ENCODE results near the gene ST6GALNAC4.
A peak's percentile ranks its signal among the peaks of the same experiment; 100 is the strongest.

Gene ST6GALNAC4

DNA sequence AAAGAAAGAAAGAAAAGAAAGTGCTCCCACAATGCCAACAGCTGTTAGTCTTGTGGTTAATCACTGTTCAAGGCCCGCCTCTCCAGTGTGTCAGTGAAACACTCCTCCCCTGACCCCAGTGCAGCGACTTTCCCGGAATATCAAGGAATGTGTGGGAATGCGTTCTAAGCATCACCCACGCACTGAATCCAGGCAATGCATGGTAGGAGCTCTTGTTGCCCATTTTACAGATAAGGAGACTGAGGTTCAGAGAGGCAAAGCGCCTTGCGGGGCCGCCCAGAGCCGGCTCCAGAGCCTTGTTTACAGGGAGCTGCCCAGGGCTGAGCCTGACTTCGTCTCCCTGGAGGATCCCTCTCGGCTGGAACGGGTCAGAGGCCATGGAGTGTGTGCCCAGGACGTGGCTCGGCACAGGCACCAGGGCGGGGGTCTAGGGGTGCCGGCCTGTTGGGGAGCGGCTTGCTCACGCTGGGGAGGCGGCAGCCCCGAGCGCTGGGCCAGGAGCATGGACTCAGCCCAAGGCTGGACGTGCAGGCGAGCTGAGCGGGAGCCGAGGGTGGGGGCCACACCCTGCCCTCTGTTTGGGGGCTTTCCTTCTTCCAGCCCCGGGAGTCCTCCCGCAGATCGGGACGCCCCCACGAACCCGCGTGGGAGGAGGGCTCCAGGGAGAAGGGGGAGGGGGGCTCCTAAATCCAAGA is 18.3 kb downstream of the ST6GALNAC4 start:
- no CpG with 5 or more reads among the region's 32 CpGs for WGBS, 2 donors (ENCODE audit: extremely low coverage in 2 of 2, insufficient read length in 2 of 2, insufficient replicate concordance in 1 of 2)
- Histone ChIP-seq H3K23ac (ENCODE audit: low read depth, low read length, poor library complexity) (peak overlapping the region; percentile 60), H2BK5ac (ENCODE audit: low read length) (peak overlapping the region; percentile 91), H3K36me3 (replicated peaks in 1 of 2; ENCODE audit: control insufficient read depth in 2 of 2, insufficient read depth in 2 of 2, low read length in 2 of 2) (peaks cover 27 to 30% of the 10 kb centered on the region in 2 donors), H2BK15ac (ENCODE audit: low read length) (peak overlapping the region; percentile 73), H2BK12ac (ENCODE audit: low read length) (peak overlapping the region; percentile 63), H2BK120ac (ENCODE audit: low read depth, low read length) (peak overlapping the region; percentile 67), H3K4me1 (ENCODE audit: control insufficient read depth in 2 of 2, insufficient read depth in 1 of 2, low read depth in 1 of 2, low read length in 2 of 2) (peaks cover 21 to 23% of the 10 kb centered on the region in 2 donors), H4K8ac (ENCODE audit: low read depth, low read length) (no peak overlapping the region), H3K9me3 (replicated peaks in 1 of 2; ENCODE audit: control insufficient read depth in 2 of 2, insufficient read depth in 1 of 2, low read depth in 1 of 2, low read length in 2 of 2) (peaks cover 9 to 22% of the 10 kb centered on the region in 2 donors), H4K91ac (ENCODE audit: low read depth, low read length, poor library complexity) (no peak overlapping the region), H3K27me3 (ENCODE audit: control insufficient read depth in 3 of 3, insufficient read depth in 3 of 3, low read depth in 1 of 3, low read length in 3 of 3) (no peaks in the 10 kb centered on the region), H3K4me2 (ENCODE audit: insufficient read depth, low read length, poor library complexity, severe bottlenecking) (peak overlapping the region; percentile 86), H3K27ac (replicated peaks; ENCODE audit: low read length) (peak overlapping the region; percentile 54), H3K4me3 (ENCODE audit: low read length in 2 of 2) (peak overlapping the region; percentile 84 to 89), H3K14ac (ENCODE audit: low read length) (peak overlapping the region; percentile 90), H3K9ac (ENCODE audit: low read depth, low read length, poor library complexity) (peak overlapping the region; percentile 91), H3K18ac (ENCODE audit: low read length) (peak overlapping the region; percentile 93), H2AFZ (ENCODE audit: low read length) (peak overlapping the region; percentile 92), H2AK5ac (ENCODE audit: low read depth, low read length) (peak overlapping the region; percentile 99), H3K4ac (ENCODE audit: low read length) (peak overlapping the region; percentile 95), H3K79me1 (ENCODE audit: low read depth, low read length) (peaks cover 6% of the 10 kb centered on the region)
- DNase-seq (ENCODE audit: low spot score): no peak

DNA sequence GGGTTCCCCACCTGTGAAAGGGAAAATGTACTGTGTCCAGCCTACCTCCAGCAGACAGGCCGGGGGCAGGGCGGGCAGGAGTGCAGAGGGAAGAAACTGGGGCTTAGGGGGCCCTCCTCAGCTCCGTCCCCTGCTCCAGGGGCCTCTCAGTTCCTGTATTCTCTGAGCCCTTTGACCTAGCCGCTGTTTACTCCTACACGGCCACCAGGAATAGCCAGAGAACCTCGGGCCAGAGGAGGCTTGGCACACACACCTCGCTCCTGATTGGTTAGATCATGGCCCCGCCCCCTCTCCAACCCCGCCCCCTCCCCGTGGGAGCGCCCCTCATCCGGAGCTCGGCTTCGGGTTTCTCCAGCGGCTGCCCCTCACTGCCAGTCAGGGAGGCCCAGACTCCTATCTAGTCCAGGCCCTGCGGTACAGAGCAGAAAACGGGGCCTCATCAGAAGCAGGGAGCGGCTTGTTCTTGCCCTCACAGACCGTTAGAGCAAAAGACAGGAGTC is 19.6 kb downstream of the ST6GALNAC4 start:
- Histone ChIP-seq H2BK12ac (ENCODE audit: low read length) (peak overlapping the region; percentile 96), H3K36me3 (replicated peaks in 1 of 2; ENCODE audit: control insufficient read depth in 2 of 2, insufficient read depth in 2 of 2, low read length in 2 of 2) (peaks cover 39 to 43% of the 10 kb centered on the region in 2 donors), H3K79me1 (ENCODE audit: low read depth, low read length) (peaks cover 6% of the 10 kb centered on the region), H2AFZ (ENCODE audit: low read length) (peak overlapping the region; percentile 48), H3K9me3 (replicated peaks in 1 of 2; ENCODE audit: control insufficient read depth in 2 of 2, insufficient read depth in 1 of 2, low read depth in 1 of 2, low read length in 2 of 2) (peaks cover 16 to 35% of the 10 kb centered on the region in 2 donors), H3K27ac (replicated peaks; ENCODE audit: low read length) (peak overlapping the region; percentile 97), H3K4me3 (ENCODE audit: low read length in 2 of 2) (no peak overlapping the region), H4K91ac (ENCODE audit: low read depth, low read length, poor library complexity) (peak overlapping the region; percentile 93), H3K4ac (ENCODE audit: low read length) (no peak overlapping the region), H3K14ac (ENCODE audit: low read length) (no peak overlapping the region), H2BK15ac (ENCODE audit: low read length) (peak overlapping the region; percentile 98), H3K23ac (ENCODE audit: low read depth, low read length, poor library complexity) (peak overlapping the region; percentile 6), H3K4me2 (ENCODE audit: insufficient read depth, low read length, poor library complexity, severe bottlenecking) (peak overlapping the region; percentile 59), H4K8ac (ENCODE audit: low read depth, low read length) (no peak overlapping the region), H3K18ac (ENCODE audit: low read length) (peak overlapping the region; percentile 96), H3K4me1 (ENCODE audit: control insufficient read depth in 2 of 2, insufficient read depth in 1 of 2, low read depth in 1 of 2, low read length in 2 of 2) (peaks cover 20% of the 10 kb centered on the region in 2 donors), H2BK5ac (ENCODE audit: low read length) (peak overlapping the region; percentile 97), H2BK120ac (ENCODE audit: low read depth, low read length) (no peak overlapping the region), H3K27me3 (ENCODE audit: control insufficient read depth in 3 of 3, insufficient read depth in 3 of 3, low read depth in 1 of 3, low read length in 3 of 3) (no peaks in the 10 kb centered on the region), H3K9ac (ENCODE audit: low read depth, low read length, poor library complexity) (peak overlapping the region; percentile 65), H2AK5ac (ENCODE audit: low read depth, low read length) (peak overlapping the region; percentile 97)
- DNase-seq (ENCODE audit: low spot score): peak; percentile 82
- no CpG with 5 or more reads among the region's 19 CpGs for WGBS, 2 donors (ENCODE audit: extremely low coverage in 2 of 2, insufficient read length in 2 of 2, insufficient replicate concordance in 1 of 2)

DNA sequence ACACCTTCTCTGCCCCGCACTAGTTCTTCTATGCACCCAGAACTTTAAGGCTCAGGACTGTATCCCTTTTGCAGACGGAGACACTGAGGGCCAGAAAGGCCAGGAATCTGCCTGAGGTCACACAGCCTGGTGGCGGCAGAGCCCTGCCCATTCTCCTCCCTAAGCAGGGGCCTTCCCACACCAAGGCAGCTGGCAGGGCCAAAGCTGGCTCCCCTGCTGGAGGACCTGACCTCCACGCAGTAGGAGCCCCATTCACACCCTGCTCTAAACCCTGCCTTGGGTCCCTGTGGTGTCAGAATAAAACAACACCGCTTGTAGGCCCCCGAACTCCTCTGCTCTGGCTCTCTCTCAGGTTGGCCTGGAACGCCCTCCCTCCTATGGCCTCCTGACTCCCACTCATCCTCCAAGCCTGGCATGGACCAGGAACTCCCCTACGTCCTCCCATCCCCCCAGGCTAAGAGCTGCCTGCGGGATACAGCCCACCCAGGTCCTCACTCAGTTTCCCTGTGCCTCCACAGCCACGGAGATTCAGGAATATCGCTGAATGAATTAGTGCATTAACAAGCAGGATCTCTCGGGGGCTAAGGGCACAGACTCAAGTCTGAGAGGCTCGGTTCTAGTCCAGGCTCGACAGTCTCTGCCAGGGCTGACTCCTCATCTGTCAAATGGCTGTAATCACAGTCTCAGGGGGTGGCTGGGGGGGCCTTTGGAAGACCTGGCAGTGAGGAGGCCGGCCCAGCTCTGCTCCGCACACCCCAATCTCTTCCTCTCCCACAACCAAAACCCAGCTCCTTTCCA is 20.2 kb downstream of the ST6GALNAC4 start:
- peak overlapping the region; percentile 6 for H3K23ac ChIP-seq (ENCODE audit: low read depth, low read length, poor library complexity)
- H3K36me3 ChIP-seq (replicated peaks in 1 of 2; ENCODE audit: control insufficient read depth in 2 of 2, insufficient read depth in 2 of 2, low read length in 2 of 2): peaks cover 39 to 47% of the 10 kb centered on the region in 2 donors
- peak overlapping the region; percentile 61 for H3K18ac ChIP-seq (ENCODE audit: low read length)
- H3K4me1 ChIP-seq (ENCODE audit: control insufficient read depth in 2 of 2, insufficient read depth in 1 of 2, low read depth in 1 of 2, low read length in 2 of 2): peaks cover 20% of the 10 kb centered on the region in 2 donors
- H3K4me2 ChIP-seq (ENCODE audit: insufficient read depth, low read length, poor library complexity, severe bottlenecking): peak overlapping the region; percentile 59
- peak overlapping the region; percentile 69 for H2BK15ac ChIP-seq (ENCODE audit: low read length)
- H3K14ac ChIP-seq (ENCODE audit: low read length): no peak overlapping the region
- H4K91ac ChIP-seq (ENCODE audit: low read depth, low read length, poor library complexity): no peak overlapping the region
- no peak overlapping the region for H3K4ac ChIP-seq (ENCODE audit: low read length)
- H4K8ac ChIP-seq (ENCODE audit: low read depth, low read length): no peak overlapping the region
- H2BK5ac ChIP-seq (ENCODE audit: low read length): peak overlapping the region; percentile 89
- peak overlapping the region; percentile 48 for H2AFZ ChIP-seq (ENCODE audit: low read length)
- peak overlapping the region; percentile 65 for H3K9ac ChIP-seq (ENCODE audit: low read depth, low read length, poor library complexity)
- H3K4me3 ChIP-seq (ENCODE audit: low read length in 2 of 2): no peak overlapping the region
- peak overlapping the region; percentile 84 for H3K27ac ChIP-seq (replicated peaks; ENCODE audit: low read length)
- DNase-seq (ENCODE audit: low spot score): no peak
- no CpG with 5 or more reads among the region's 16 CpGs for WGBS, 2 donors (ENCODE audit: extremely low coverage in 2 of 2, insufficient read length in 2 of 2, insufficient replicate concordance in 1 of 2)
- peaks cover 6% of the 10 kb centered on the region for H3K79me1 ChIP-seq (ENCODE audit: low read depth, low read length)
- no peak overlapping the region for H2BK120ac ChIP-seq (ENCODE audit: low read depth, low read length)
- peaks cover 16 to 35% of the 10 kb centered on the region in 2 donors for H3K9me3 ChIP-seq (replicated peaks in 1 of 2; ENCODE audit: control insufficient read depth in 2 of 2, insufficient read depth in 1 of 2, low read depth in 1 of 2, low read length in 2 of 2)
- H2AK5ac ChIP-seq (ENCODE audit: low read depth, low read length): peak overlapping the region; percentile 72
- no peaks in the 10 kb centered on the region for H3K27me3 ChIP-seq (ENCODE audit: control insufficient read depth in 3 of 3, insufficient read depth in 3 of 3, low read depth in 1 of 3, low read length in 3 of 3)
- peak overlapping the region; percentile 24 for H2BK12ac ChIP-seq (ENCODE audit: low read length)

DNA sequence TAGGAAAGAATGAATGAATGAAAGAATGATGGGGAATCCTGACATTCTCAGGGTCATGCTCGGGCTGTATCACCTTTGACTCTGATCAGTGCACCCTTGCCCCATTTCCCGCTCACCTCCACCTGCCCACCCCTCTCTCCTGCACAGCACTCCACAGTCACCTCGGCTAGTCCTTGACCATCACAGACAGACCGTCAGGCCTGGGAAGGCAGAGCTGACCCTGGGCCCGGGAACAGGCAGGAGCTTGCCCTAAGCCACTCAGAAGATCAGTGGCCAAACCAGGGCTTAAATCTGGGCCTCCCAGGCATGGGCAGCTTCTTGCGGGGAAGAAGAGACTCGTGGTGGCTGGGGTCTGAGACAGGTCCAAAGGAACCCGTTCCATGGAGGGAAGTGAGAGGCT is 21.0 kb downstream of the ST6GALNAC4 start:
- Histone ChIP-seq H2BK120ac (ENCODE audit: low read depth, low read length) (no peak overlapping the region), H3K9ac (ENCODE audit: low read depth, low read length, poor library complexity) (no peak overlapping the region), H2BK5ac (ENCODE audit: low read length) (peak overlapping the region; percentile 89), H3K4me2 (ENCODE audit: insufficient read depth, low read length, poor library complexity, severe bottlenecking) (no peak overlapping the region), H2BK12ac (ENCODE audit: low read length) (no peak overlapping the region), H3K9me3 (replicated peaks in 1 of 2; ENCODE audit: control insufficient read depth in 2 of 2, insufficient read depth in 1 of 2, low read depth in 1 of 2, low read length in 2 of 2) (peaks cover 16 to 35% of the 10 kb centered on the region in 2 donors), H2AFZ (ENCODE audit: low read length) (no peak overlapping the region), H3K14ac (ENCODE audit: low read length) (no peak overlapping the region), H4K91ac (ENCODE audit: low read depth, low read length, poor library complexity) (no peak overlapping the region), H3K79me1 (ENCODE audit: low read depth, low read length) (peaks cover 6% of the 10 kb centered on the region), H3K23ac (ENCODE audit: low read depth, low read length, poor library complexity) (no peak overlapping the region), H3K18ac (ENCODE audit: low read length) (peak overlapping the region; percentile 32), H2BK15ac (ENCODE audit: low read length) (peak overlapping the region; percentile 44), H3K36me3 (replicated peaks in 1 of 2; ENCODE audit: control insufficient read depth in 2 of 2, insufficient read depth in 2 of 2, low read length in 2 of 2) (peaks cover 42 to 54% of the 10 kb centered on the region in 2 donors), H3K4me3 (ENCODE audit: low read length in 2 of 2) (no peak overlapping the region), H3K4ac (ENCODE audit: low read length) (no peak overlapping the region), H2AK5ac (ENCODE audit: low read depth, low read length) (peak overlapping the region; percentile 40), H3K4me1 (ENCODE audit: control insufficient read depth in 2 of 2, insufficient read depth in 1 of 2, low read depth in 1 of 2, low read length in 2 of 2) (peaks cover 20% of the 10 kb centered on the region in 2 donors), H3K27me3 (ENCODE audit: control insufficient read depth in 3 of 3, insufficient read depth in 3 of 3, low read depth in 1 of 3, low read length in 3 of 3) (no peaks in the 10 kb centered on the region), H3K27ac (replicated peaks; ENCODE audit: low read length) (no peak overlapping the region), H4K8ac (ENCODE audit: low read depth, low read length) (no peak overlapping the region)
- WGBS, 2 donors (ENCODE audit: extremely low coverage in 2 of 2, insufficient read length in 2 of 2, insufficient replicate concordance in 1 of 2): no CpG with 5 or more reads among the region's 8 CpGs
- no peak for DNase-seq (ENCODE audit: low spot score)
